ENCODE data around the gene TXK.
"Not testable (repeated sequence)": the region's sequence is repeated elsewhere in the genome, so short reads cannot be mapped to it uniquely, and the experiment has no call there.

The TXK gene

DNA sequence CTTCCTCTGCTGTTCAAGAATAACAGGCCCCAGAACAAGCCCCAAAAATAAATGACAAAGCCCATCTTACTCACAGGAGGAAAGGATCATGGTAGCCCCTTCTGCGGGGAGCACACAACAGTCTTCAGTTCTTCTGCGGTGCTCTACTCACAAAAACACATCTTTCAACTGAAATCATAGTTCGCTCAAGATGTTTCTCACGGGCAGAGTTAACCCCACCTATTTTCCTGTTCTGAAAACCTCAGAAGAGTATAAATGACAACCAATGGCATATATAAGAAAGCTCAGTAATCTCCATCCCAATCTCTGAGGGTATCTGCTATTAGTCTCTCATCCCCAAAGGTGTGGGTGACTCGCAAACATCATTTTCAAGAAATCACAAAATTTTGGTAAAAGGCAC, at the start of gene TXK:
TXK (minus strand) TSS at position 170 of the 400 bp plus-strand sequence; CDS start at position 90, 80 bp downstream.
- DNase-seq, result peak; percentile 63

- no peak for DNase-seq
Measured at GRCh38 chr4:48180234-48180633, 46.2 kb upstream of the TXK start.

DNA sequence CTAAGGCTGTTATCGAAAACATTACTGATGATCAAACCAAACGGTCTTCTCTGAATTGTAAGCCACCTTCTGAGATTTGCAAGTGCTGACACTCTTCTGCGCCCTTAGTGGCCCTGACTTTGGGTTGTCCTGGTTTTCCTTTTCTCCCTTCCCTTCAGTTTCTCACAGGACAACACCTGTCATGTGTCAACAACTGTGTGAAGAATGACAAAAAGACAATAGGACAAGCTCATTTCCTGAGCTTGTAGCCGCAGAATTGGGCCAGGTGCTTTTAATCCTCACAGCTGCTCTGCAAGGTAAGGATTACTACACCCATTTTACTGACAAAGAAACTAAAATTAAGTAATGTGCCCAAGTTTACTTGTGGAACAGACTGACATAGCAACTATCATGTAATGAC, 44.9 kb upstream of the TXK start:
- DNase-seq, result no peak

GRCh38 chr4:48175806-48176205, 41.8 kb upstream of the TXK start:
- no peak for DNase-seq

DNA sequence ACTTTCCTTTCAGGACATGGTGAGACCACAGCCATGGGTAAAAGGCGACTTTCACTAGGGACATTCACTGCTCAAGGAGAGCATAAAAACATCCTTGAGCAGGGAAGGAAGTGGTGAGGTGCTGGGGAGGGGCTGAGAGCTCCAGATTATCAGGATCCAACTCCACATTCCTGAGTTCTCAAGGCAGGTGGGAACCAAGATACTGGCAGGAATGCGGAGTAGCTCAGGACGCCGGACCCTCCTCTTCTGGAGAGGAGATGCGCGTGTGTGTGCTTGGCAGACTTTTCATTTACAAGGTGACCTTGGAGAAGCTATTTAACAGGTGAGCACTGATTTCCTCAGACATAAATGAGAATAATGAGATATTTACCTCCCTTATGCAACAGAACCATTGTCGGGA, 41.3 kb upstream of the TXK start:
- no peak for DNase-seq

DNA sequence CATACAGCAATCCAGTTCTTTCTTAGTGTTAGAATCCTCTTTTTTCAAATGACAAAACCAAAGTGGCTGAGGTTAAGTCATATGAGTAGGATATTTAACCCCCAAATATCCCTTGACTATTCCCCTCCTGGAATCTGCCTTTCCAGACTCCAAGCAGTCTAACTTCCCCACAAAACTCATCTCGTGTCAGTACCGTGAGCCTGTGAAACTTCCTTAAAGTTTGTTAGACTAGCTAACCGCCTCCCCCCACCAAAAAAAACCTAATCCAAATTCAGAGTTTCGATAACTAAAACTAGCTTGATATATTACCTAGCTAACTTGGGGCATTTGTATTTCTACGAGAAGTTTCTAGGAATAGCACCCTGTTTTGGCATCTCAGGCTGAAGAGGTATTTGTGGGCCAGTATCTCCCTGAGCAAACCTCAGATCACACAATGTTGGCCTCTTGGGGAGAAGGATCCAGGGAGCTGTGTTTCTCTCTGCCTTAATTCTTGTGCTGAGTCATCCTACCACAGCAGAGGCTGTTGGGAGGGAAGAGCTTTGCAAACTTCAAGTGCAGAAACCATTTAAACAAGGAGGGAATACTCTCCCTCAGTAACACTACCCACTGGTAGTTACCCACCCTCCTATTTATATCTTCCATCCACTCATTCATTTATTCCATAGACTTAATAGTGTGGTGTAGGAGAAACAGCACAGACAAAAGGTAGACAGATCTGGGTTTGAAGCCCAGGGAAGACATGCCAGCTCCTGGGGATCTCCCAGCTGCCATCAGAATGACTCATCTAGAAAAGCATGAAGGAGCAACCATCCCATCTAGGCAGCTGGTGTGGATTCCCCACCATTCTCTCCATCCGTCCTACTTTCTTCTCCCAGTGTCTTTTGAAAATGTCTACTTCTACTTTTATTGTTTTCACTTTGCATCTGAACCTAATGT, 39.3 kb upstream of the TXK start:
- DNase-seq, result no peak

DNA sequence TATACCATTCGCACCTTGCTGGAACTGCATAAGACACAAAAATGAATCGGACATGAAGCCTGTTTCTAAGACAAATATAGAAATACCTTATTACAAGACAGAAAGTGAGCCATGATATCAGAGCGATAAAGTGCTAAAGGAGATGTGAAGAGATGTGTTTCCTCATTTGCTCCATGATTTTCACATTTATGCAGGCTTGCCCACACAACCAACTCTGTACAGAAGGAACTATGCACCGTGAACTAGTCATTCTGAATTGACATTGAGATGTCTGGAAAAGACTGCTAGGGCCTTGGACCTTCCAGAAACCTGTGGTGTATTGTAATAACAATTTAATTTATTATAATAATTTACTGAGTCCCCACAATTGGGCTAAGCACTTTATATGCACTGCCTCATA, 38.6 kb upstream of the TXK start:
- no peak for DNase-seq

- no peak for DNase-seq
Measured at GRCh38 chr4:48169636-48170035, 35.6 kb upstream of the TXK start.

GRCh38 chr4:48167538-48168263, 33.7 kb upstream of the TXK start:
- no peak for DNase-seq

DNA sequence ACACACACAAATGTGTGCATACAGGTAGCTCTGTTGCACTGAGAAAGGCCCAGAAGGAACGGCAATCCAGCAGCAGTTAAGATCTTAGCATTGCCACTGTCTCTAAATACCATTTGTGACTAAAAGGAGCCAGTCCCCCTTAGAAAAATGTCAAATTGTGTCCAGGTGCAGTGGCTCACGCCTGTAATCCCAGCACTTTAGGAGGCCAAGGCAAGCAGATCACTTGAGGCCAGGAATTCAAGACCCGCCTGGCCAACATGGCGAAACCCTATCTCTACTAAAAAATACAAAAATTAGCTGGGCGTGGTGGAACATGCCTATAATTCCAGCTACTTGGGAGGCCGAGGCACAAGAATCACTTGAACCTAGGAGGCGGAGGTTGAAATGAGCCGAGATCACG, 30.5 kb upstream of the TXK start:
- not testable (repeated sequence) for DNase-seq

GRCh38 chr4:48163746-48164145, 29.7 kb upstream of the TXK start:
- DNase-seq, result no peak

- DNase-seq, result no peak
Measured at GRCh38 chr4:48162162-48162561, 28.1 kb upstream of the TXK start.

DNA sequence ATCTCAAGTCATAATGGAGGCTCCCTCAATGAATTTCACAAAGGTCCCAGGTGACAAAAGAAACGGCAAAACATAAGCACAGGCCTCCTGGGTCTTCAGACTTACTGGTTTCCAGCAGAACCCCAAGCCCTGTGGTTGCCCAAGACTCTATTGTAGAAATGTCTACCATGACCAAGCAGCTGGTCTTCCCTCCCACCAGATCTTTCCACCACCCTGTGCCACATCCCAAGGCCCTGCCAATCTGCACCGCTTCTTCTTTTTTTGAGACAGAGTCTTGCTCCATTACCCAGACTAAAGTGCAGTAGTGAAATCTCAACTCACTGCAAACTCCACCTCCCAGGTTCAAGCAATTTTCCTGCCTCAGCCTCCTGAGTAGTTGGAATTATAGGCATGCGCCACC, 23.2 kb upstream of the TXK start:
- no peak for DNase-seq

DNA sequence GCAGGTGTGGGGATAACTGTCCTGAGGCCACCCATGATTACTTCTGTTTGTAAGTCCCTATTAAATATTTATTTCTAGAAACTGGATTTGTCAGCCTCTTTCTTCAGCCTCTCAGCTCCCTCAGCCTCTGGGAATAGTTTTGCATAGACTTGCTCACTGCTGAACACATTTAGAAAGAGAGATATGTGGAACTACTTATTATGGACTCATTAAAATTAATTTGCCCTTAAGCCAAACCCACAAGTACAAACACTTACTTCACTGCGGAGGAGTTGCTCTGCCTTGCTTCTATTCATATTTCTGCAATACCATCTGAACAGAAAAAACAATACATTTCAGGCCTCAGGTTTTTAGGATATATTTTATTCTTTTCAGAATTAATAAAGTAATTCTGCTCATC, 22.4 kb upstream of the TXK start:
- DNase-seq, result no peak

DNA sequence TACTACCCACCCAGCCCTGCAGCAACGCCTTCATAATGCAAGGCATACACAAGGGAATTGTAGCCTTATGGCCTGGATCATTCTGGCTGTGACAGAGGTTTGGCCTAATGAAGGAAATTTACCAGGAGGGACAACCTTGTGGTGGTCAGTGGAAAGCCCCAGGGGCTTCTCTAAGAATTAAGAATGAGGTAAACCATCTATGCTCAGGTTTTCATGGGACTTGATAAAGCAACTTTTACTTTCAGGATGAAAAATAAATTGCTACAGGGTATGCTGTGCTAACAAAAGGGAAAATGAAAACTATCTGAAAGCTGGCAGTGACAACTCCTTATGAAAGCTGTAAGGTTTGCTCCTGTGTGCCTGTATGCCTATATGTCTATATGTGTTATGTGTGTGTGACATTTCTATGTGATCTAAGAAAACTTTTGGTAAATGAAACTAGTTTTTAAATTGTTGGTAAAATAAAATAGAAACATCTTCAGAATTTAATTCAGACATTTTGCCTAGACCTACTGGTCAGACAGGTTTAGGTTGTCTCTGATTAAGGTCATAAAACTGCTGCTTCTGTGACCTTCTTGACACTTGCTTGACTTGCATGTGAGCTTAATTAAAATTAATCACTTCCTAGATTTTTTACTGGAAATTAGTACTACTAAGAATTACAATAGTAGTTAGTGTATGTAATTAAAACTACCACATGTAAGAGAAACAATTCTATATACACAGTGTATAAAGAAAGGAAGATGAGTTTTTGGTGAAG, 19.9 kb upstream of the TXK start:
- no peak for DNase-seq

DNA sequence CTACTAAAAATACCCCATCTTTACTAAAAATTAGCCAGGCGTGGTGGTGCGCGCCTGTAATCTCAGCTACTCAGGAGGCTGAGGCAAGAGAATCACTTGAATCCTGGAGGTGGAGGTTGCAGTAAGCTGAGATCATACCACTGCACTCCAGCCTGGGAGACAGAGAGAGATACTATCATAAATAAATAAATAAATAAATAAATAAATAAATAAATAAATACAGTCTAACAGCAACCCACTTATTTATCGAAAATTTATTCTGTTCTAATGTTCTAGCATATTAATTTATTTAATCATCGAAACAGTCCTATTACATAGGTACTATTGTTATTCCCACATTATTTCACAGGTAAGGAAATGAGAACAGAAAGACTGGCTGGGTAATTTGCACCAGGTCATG, 18.2 kb upstream of the TXK start:
- no peak for DNase-seq

DNA sequence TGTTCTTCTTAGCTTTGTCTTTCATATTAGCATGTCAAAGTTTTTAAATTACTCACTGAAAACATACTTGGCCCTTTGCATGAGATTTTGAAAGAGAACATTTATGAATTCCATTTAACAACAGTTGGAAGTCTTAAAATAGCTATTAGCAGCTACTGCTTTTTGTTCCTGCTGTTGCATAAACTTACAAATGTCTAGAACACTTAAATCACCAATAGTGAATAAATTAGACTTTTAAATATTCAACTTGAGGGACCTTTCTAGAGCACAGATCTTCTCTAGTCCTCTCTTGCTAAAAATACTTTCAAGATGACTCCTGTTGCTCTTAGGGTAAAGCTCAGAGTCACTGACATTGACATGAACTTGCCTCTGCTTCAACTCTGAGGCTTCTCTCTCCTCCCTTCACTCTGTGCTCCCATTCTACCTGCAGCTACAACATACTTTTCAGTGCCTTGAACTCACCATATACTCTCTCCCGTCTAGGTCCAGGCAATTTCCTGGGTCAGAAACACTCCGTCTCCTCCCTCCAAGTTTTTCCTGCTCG, 15.8 kb upstream of the TXK start:
- DNase-seq, result no peak

DNA sequence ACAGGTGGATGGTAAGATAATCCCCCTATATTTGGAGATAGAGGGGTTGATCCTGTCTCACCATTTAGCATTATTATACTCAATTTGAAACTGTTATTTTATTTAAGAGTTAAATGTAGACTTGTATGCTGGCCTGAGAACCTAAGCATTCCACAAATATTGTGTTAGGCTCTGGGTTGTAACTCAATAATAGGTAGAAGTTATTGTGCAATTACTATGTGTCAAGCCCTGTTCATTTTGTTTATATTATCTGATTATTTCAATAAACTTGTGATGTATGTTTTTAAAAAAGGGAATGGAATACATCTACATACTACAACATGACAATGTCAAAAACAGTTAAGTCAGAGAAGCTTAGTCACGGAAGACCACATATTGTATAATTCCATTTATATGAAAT, 13.6 kb upstream of the TXK start:
- DNase-seq, result no peak

GRCh38 chr4:48141048-48141447, 7.0 kb upstream of the TXK start:
- no peak for DNase-seq

DNA sequence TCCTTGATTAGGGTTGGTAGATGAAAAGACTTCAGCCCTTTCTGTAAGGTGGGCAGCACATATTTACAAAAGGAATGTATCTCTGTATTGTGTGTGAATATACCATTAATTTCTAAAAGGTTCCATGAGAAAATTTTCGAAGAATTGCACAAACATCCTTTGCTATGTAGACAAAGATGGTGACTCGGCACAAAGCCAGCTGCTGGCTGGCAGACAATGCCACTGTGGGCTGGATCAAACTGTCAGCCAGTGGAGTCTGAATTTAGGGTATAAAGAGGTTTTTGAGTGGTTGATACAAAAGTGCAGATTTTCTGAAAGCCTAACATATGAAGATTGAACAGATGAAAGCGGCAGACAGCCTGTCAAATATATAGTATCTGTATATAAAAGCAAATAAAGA, 5.6 kb upstream of the TXK start:
- DNase-seq, result peak; percentile 74

DNA sequence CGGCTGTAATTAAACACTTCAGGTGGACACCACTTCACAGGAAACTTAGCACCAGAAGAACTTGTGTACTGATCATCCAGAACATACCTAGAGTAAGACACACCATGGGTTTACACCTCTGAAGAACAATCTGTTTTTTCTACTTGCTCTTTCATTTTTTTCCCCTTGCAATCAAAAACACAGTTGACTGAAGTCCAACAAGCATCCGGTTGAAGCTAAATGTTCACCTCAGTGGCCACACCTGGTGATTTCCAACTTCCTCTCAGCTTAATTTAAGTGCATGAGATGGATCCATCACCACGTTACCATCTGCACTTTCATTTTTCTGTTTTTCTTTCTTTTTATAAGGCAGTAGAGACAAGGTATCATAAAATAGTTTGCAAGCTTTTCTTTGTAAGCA, 4.9 kb upstream of the TXK start:
- peak; percentile 49 for DNase-seq

GRCh38 chr4:48138511-48138910, 4.5 kb upstream of the TXK start:
- DNase-seq, result no peak

GRCh38 chr4:48137846-48138245, 3.8 kb upstream of the TXK start:
- DNase-seq, result peak; percentile 45
